Omental fat pad (tissue), 4 donors: ENCODE results near the gene KRT13. TPM values are rescaled to one million over a fixed set of nuclear protein-coding genes. Genes with fewer than 3 reads are reported as not detected.

ENCODE experiments used
- ATAC-seq: fragments of 150-250 bp; one replicate; pipeline ENCODE4 v1.9.1; 2016; ENCODE audit warnings: mild to moderate bottlenecking, moderate library complexity; ENCODE audit not compliant: low FRiP score
- DNase-seq: peaks from one replicate; pipeline ENCODE4 v3.0.0-alpha.2; 2019; ENCODE audit warnings: low spot score
- total RNA-seq, 4 donors: library from RNA; depleted of rRNA; stranded (reverse); fragments of >200 nt; gene quantifications; one replicate each; pipeline ENCODE4 v1.1.0, GENCODE V29; 2016
- TF ChIP-seq, protein P1 (sequence below), 3 donors: fragments of 450-650 bp; IDR thresholded peaks; one replicate each; pipeline ENCODE4 v1.5.1; 2016 to 2017; ENCODE audit warnings: antibody characterized with exemption in 3 of 3, mild to moderate bottlenecking in 3 of 3, moderate library complexity in 2 of 3

The KRT13 gene
- total RNA-seq, 4 donors from 2014 or later, result 0.65 TPM; not detected in 3

DNA sequence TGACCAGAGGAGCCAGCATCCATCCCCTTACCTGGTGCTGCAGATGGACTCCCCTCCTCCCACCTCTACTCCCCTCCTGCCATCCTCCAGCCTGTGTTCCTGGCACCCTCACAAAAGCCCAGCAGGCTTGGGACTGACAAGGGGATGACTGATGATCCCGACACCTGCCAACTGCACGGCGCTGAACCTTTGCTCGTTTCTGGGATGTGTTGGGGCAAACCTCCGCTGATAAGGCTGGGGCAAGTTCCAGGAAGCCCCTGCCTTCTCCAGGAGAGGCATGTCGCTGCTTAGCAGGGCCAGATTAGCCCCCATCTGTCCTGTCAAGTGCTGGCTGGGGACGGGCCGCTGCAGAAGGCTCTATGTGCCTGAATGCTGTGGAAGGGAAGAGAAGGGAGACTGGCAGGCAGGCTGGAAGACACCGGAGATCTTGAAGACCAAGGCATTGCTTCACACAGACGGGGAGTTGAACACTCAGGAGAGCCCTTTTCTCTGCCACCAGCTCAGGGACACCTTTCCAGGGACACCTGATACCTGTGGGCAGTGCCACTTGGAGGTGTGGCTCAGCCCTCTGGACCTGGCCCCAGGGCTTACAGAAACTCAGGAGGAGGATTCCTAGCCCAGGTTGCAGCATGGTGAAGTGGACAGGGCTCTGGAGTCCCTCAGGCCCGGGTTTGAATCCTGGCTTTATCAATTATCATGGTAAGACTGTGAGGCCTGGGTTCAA lies 14.3 kb upstream of the KRT13 start:
- DNase-seq (no peak), ATAC-seq (no peak)
- TF ChIP-seq, protein P1, sequence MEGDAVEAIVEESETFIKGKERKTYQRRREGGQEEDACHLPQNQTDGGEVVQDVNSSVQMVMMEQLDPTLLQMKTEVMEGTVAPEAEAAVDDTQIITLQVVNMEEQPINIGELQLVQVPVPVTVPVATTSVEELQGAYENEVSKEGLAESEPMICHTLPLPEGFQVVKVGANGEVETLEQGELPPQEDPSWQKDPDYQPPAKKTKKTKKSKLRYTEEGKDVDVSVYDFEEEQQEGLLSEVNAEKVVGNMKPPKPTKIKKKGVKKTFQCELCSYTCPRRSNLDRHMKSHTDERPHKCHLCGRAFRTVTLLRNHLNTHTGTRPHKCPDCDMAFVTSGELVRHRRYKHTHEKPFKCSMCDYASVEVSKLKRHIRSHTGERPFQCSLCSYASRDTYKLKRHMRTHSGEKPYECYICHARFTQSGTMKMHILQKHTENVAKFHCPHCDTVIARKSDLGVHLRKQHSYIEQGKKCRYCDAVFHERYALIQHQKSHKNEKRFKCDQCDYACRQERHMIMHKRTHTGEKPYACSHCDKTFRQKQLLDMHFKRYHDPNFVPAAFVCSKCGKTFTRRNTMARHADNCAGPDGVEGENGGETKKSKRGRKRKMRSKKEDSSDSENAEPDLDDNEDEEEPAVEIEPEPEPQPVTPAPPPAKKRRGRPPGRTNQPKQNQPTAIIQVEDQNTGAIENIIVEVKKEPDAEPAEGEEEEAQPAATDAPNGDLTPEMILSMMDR (IDR thresholded peaks at IDR 0.05), result no peak

DNA sequence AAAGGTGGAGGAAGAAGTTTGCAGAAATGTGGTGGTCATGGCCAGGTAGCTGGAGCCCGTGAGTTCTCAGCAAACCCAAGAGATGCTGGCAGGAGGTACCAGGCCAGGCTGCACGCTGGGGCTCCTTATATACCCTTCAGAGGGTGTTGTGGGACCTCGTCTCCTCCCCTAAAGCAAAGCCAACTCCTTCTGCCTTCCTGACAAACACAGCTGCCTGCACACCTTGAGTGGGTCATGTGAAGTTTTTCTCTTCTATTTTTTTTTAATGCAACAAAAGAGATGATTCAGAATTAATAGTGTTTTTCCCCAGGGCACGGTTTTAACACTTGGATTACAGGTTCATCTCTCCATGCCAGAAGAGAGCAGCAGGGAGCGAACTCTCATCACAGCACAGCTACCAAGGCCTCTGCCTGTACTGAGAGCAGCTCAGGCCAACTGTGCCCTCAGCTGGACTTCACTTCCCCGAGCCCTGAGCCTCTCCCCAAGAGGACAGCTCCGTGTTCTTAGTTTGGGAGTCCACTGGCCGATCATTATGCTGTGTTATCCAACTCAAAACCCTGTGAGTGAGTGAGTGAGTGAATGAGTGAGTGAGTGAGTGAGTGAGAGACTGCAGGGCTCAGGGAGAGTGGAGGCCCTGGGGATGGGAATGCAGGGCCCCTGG lies 13.5 kb upstream of the KRT13 start, which contains the start of gene KRT15:
Gene KRT15 (minus strand): TSS at position 102 of the 661 bp plus-strand sequence. CDS start 63 bp downstream, at position 39.
- TF ChIP-seq, protein P1 (IDR thresholded peaks at IDR 0.05), result no peak
- no peak for DNase-seq
- no peak for ATAC-seq

DNA sequence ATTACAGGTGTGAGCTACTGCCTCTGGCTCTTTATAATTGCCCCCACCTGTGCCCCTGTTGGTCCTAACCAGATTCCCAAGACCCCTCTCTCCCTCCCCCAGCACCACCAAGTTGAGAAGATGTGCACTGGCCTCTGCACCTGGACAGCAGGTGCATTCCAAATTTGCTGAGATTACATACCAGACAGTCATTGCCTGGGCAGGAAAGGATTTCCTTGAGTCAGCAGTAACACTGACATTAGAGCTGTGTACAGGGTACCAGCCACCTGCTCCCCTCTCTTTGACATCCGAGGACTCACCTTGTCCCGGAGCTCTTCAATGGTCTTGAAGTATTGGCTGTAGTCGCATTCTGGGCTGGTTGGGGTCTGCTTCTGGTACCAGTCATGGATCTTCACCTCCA lies 12.6 kb upstream of the KRT13 start:
- no peak for DNase-seq
- no peak for ATAC-seq
- TF ChIP-seq, protein P1 (IDR thresholded peaks at IDR 0.05), result no peak

DNA sequence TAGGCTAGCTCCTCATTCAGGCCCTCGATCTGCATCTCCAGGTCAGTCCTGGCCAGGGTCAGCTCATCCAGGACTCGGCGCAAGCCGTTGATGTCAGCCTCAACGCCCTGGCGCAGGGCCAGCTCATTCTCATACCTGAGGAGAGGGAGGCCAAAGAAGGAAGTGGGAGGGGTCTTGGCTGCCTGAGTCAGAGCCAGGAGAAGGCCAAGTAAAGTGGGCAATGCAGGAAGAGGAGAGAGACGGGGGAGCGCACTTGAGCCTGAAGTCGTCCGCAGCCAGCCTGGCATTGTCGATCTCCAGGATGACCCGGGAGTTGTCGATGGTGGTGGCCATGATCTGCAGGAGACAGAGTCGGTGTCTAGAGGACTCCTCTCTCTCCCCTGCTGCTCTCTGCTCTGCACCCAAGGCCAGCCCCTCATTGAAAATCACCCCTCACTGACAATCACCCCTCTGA lies 11.4 kb upstream of the KRT13 start:
- no peak for ATAC-seq
- TF ChIP-seq, protein P1 (IDR thresholded peaks at IDR 0.05), result no peak
- DNase-seq, result no peak

DNA sequence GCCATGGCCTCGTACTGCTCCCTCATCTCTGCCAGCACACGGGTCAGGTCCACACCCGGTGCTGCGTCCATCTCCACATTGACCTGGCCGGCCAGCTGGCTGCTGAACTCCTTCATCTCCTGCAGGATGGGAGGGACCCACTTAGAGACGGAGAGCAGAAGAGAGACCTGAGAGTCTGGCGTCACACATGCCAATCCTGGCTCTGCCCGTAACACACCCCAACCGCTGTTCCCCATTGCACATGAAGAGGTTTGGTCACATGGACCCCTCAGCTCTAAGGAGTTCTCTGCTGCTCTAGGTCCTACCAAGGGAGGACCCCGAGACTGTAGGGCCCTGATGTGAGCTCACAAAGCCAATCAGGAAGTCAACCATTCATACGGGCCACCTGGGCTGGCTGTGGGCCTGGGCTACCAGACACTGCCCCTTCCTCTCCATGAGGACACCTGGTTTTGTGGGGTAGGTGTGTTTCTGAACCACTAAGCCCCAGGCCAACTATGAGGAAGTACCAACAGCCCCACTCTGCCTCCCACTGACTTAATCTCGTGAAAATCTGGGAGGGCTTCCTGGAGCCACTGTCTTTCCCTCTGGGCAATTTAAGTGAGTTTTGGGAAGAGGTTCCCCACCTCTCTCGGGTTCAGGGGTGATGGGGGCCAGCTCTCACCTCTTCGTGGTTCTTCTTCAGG lies 10.9 kb upstream of the KRT13 start:
- no peak for DNase-seq
- TF ChIP-seq, protein P1 (IDR thresholded peaks at IDR 0.05), result no peak
- no peak for ATAC-seq

DNA sequence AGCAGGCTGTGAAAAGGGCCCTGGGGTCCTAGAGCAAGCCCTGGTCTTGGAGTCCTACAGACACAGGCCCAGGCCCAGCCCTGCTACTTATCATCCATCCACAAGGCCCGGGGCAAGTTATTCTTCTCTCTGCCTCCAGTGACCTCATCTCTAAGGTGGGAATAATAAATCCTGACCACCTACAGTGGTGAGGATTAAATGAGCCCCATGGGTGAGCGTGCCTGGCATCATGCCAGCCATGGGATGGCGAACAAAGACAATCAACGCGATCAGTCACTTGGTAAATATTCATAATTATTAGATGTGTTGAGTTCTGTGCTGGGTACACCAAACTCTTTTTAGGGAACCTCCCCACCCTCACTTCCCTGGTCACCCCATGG lies 7.7 kb upstream of the KRT13 start:
- TF ChIP-seq, protein P1 (IDR thresholded peaks at IDR 0.05), result no peak
- ATAC-seq (no peak), DNase-seq (no peak)
